Muscle layer of colon (tissue), 2 donors: ENCODE measurements around the gene OR10V1.
A peak's percentile ranks its signal among the peaks of the same experiment; 100 is the strongest.

ENCODE experiments used
- H3K27ac ChIP-seq: one replicate; pipeline ENCODE4 v1.7.0; 2013; ENCODE audit warnings: low read depth, mild to moderate bottlenecking, low read length, moderate library complexity
- H3K27me3 ChIP-seq, 2 donors: one replicate each; pipeline ENCODE4 v1.7.0; 2013; ENCODE audit warnings: low read length in 2 of 2, mild to moderate bottlenecking in 2 of 2; ENCODE audit not compliant: insufficient read depth in 2 of 2, control insufficient read depth in 1 of 2
- H3K36me3 ChIP-seq: one replicate; pipeline ENCODE4 v1.7.0; 2013; ENCODE audit warnings: mild to moderate bottlenecking, low read length; ENCODE audit not compliant: insufficient read depth
- H3K4me1 ChIP-seq: one replicate; pipeline ENCODE4 v1.7.0; 2013; ENCODE audit warnings: mild to moderate bottlenecking, low read length; ENCODE audit not compliant: insufficient read depth
- H3K4me3 ChIP-seq, 2 donors: one replicate each; pipeline ENCODE4 v1.7.0; 2013; ENCODE audit warnings: low read length in 2 of 2, low read depth in 1 of 2, mild to moderate bottlenecking in 1 of 2, moderate library complexity in 1 of 2
- H3K9ac ChIP-seq: one replicate; pipeline ENCODE4 v1.7.0; 2013; ENCODE audit warnings: low read length
- H3K9me3 ChIP-seq: one replicate; pipeline ENCODE4 v1.7.0; 2013; ENCODE audit warnings: mild to moderate bottlenecking, low read length
- donor health status: abdominal sarcoma.
- donor health status: Adenocarcinoma of cecum.

Gene OR10V1

DNA sequence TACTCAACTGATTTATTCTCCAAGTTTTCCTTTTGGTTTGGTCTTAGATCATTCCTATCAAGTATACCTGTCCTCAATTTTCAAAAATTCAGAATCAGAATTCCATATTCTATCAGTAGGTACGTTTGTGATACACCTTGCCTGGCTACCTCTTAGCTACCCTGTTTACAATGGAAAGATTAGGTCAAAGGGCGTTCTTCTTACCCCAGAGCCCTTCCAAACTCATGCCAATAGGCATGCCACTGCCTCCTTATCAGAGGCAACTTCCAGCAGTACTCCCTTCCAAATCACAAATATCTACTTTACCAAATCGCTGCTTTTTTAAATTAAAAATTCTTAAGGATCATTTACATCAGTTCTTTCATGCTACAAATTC, 45.8 kb downstream of the OR10V1 start:
- H3K36me3 ChIP-seq, result peaks cover 24% of the 10 kb centered on the region
- peak overlapping the region; percentile 49 to 76 for H3K4me3 ChIP-seq
- no peaks in the 10 kb centered on the region for H3K27me3 ChIP-seq
- H3K9ac ChIP-seq, result peak overlapping the region; percentile 69
- no peaks in the 10 kb centered on the region for H3K9me3 ChIP-seq
- H3K27ac ChIP-seq, result peak overlapping the region; percentile 74
- H3K4me1 ChIP-seq, result peaks cover 22% of the 10 kb centered on the region

DNA sequence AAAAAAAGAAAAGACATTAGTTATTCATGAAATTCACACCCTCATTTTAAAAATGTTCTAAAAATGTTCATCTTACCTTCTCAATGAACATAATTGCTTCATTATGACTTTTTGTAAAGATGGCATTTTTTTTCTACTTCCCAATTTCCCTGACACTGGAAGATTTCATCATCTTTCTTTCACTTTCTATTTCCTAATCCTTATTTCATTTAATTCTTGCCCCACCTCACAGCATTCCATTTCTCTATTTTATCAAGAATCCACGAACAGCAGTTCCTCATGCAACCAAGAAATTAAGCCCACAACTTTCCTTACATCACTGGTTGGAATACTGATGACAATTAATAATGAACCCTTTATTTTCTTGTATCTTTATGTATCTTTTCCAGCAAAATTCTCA, 46.7 kb downstream of the OR10V1 start:
- no peaks in the 10 kb centered on the region for H3K27me3 ChIP-seq
- H3K4me3 ChIP-seq, result peak overlapping the region in 1 of 2 donors; percentile 76
- peak overlapping the region; percentile 69 for H3K9ac ChIP-seq
- peaks cover 22% of the 10 kb centered on the region for H3K4me1 ChIP-seq
- H3K36me3 ChIP-seq, result peaks cover 24% of the 10 kb centered on the region
- no peaks in the 10 kb centered on the region for H3K9me3 ChIP-seq
- no peak overlapping the region for H3K27ac ChIP-seq
